Activated CD8-positive, alpha-beta T cell treated with anti-CD3 and anti-CD28 coated beads for 36 hours (primary cell): ENCODE data around the gene LRCOL1. TPM values are rescaled to one million over a fixed set of nuclear protein-coding genes. Genes with fewer than 3 reads are reported as not detected.

Experiments used
- ATAC-seq: fragments of 200-7000 bp; cut with Tn5 transposase; one replicate; pipeline ENCODE4 v1.10.0; 2021; ENCODE audit warnings: mild to moderate bottlenecking, moderate library complexity
- CTCF ChIA-PET: fragments of 350-600 bp; sonication (Branson Sonifier 250); formaldehyde crosslinking; loops from one replicate; lab custom pipeline; 2021; ENCODE audit warnings: antibody characterized with exemption; lab: Charles Lee
- POLR2A ChIA-PET: fragments of 350-600 bp; sonication (Branson Sonifier 250); formaldehyde crosslinking; loops from one replicate; lab custom pipeline; 2021; ENCODE audit warnings: antibody characterized with exemption; lab: Charles Lee
- DNase-seq: peaks from one replicate; pipeline ENCODE4 v3.0.0-alpha.2; 2020
- H3K27ac Mint-ChIP-seq: one replicate; pipeline ENCODE4 v1.8.0; 2021; ENCODE audit warnings: mild to moderate bottlenecking, mixed read lengths
- H3K27me3 Mint-ChIP-seq: one replicate; pipeline ENCODE4 v1.8.0; 2021; ENCODE audit warnings: mixed read lengths
- H3K36me3 Mint-ChIP-seq: one replicate; pipeline ENCODE4 v1.8.0; 2021; ENCODE audit warnings: low read depth, mixed read lengths
- H3K4me1 Mint-ChIP-seq: one replicate; pipeline ENCODE4 v1.8.0; 2021; ENCODE audit warnings: low read depth, mixed read lengths
- H3K4me3 Mint-ChIP-seq: one replicate; pipeline ENCODE4 v1.8.0; 2021; ENCODE audit warnings: mild to moderate bottlenecking, moderate library complexity, mixed read lengths
- H3K9me3 Mint-ChIP-seq: one replicate; pipeline ENCODE4 v1.8.0; 2021; ENCODE audit warnings: mixed read lengths
- intact Hi-C: fragments of 100-400 bp; cut with micrococcal nuclease; formaldehyde crosslinking; loops from one replicate; pipeline ENCODE4 v1.10.0; 2022
- total RNA-seq, 2 experiments: library from RNA; stranded (reverse); gene quantifications; one replicate each; pipeline ENCODE4 v1.2.3, GENCODE V29; 2021
- TF ChIP-seq, protein P1 (sequence below): fragments of 200-600 bp; IDR thresholded peaks from one replicate; pipeline ENCODE4 v1.8.0; 2022; ENCODE audit warnings: antibody characterized with exemption, mild to moderate bottlenecking

Gene LRCOL1
- total RNA-seq, 2 experiments from 2014 or later: not detected

GRCh38 chr12:132593071-132593470 is 17.3 kb downstream of the LRCOL1 start:
- TF ChIP-seq, protein P1, sequence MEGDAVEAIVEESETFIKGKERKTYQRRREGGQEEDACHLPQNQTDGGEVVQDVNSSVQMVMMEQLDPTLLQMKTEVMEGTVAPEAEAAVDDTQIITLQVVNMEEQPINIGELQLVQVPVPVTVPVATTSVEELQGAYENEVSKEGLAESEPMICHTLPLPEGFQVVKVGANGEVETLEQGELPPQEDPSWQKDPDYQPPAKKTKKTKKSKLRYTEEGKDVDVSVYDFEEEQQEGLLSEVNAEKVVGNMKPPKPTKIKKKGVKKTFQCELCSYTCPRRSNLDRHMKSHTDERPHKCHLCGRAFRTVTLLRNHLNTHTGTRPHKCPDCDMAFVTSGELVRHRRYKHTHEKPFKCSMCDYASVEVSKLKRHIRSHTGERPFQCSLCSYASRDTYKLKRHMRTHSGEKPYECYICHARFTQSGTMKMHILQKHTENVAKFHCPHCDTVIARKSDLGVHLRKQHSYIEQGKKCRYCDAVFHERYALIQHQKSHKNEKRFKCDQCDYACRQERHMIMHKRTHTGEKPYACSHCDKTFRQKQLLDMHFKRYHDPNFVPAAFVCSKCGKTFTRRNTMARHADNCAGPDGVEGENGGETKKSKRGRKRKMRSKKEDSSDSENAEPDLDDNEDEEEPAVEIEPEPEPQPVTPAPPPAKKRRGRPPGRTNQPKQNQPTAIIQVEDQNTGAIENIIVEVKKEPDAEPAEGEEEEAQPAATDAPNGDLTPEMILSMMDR: no peak
- H3K27me3 Mint-ChIP-seq: peaks cover 11% of the 10 kb centered on the region
- ATAC-seq (no peak), DNase-seq (no peak)
- peaks cover 7% of the 10 kb centered on the region for H3K4me1 Mint-ChIP-seq
- H3K9me3 Mint-ChIP-seq: no peaks in the 10 kb centered on the region
- intact Hi-C loops: no loop called here
- no peak overlapping the region for H3K27ac Mint-ChIP-seq
- no peaks in the 10 kb centered on the region for H3K36me3 Mint-ChIP-seq
- ChIA-PET POLR2A (no interaction called here), CTCF (interaction anchor here (1.3 to 1.6 kb wide), 2 partner anchors 22 to 32 kb away, joined by 4 to 5 read pairs; no protein-coding TSS in a partner anchor)
- no peak overlapping the region for H3K4me3 Mint-ChIP-seq

- CTCF ChIA-PET: interaction anchor here (1.3 to 1.6 kb wide), 2 partner anchors 22 to 31 kb away, joined by 4 to 5 read pairs; no protein-coding TSS in a partner anchor
- POLR2A ChIA-PET: no interaction called here
- H3K36me3 Mint-ChIP-seq: no peaks in the 10 kb centered on the region
- TF ChIP-seq, protein P1: no peak
- peaks cover 3% of the 10 kb centered on the region for H3K4me1 Mint-ChIP-seq
- H3K27me3 Mint-ChIP-seq: peaks cover 8% of the 10 kb centered on the region
- H3K9me3 Mint-ChIP-seq: no peaks in the 10 kb centered on the region
- intact Hi-C loops: no loop called here
- H3K4me3 Mint-ChIP-seq: no peak overlapping the region
- DNase-seq (no peak), ATAC-seq (no peak)
- H3K27ac Mint-ChIP-seq: no peak overlapping the region
Observed at GRCh38 chr12:132592282-132592970, 18.0 kb downstream of the LRCOL1 start.

DNA sequence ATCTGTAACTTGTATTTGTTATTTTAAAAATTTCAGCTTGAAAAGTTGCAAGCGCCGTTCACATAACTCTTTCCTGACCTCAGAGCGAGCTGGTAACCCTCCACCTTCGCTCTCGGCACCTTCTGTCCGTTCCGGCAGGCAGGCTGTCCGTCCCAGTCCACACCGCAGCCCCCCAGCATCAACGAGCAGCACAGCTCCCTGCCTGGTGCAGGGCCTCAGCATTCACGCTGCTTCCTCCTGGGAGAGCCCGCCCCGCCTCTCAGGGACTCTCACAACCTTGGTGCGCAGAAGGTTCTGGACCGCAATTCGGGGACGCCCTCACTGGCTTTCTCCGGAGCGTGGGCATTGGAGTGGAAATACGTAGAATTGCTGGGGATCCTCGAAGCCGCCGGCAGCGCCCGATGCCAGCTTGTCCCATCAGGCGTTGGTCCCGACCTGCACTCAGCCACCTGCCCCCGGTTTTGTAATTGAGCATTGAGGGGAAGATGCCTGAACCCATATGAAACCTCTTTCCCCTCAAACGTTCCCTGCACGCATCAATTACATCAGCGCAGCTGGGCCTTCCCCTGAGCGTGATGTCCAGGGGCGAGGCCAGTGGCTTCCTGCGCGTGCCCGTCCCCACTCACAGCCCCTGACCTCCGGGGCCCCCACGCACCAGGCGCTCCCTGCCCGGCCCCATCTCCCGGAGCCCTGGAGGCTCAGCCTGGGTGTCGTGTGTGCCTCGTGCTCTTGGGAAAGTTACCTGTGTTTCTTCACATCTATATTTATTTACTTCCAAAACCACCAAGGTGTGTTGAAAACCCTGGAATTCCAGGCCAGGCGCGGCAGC is 19.1 kb downstream of the LRCOL1 start:
- intact Hi-C loops: no loop called here
- CTCF ChIA-PET: no interaction called here
- Mint-ChIP-seq H3K4me3 (no peak overlapping the region), H3K27ac (no peak overlapping the region), H3K9me3 (no peaks in the 10 kb centered on the region), H3K4me1 (no peaks in the 10 kb centered on the region), H3K36me3 (no peaks in the 10 kb centered on the region), H3K27me3 (peaks cover 3% of the 10 kb centered on the region)
- ATAC-seq (no peak), DNase-seq (no peak)
- TF ChIP-seq, protein P1: no peak
- POLR2A ChIA-PET: no interaction called here

DNA sequence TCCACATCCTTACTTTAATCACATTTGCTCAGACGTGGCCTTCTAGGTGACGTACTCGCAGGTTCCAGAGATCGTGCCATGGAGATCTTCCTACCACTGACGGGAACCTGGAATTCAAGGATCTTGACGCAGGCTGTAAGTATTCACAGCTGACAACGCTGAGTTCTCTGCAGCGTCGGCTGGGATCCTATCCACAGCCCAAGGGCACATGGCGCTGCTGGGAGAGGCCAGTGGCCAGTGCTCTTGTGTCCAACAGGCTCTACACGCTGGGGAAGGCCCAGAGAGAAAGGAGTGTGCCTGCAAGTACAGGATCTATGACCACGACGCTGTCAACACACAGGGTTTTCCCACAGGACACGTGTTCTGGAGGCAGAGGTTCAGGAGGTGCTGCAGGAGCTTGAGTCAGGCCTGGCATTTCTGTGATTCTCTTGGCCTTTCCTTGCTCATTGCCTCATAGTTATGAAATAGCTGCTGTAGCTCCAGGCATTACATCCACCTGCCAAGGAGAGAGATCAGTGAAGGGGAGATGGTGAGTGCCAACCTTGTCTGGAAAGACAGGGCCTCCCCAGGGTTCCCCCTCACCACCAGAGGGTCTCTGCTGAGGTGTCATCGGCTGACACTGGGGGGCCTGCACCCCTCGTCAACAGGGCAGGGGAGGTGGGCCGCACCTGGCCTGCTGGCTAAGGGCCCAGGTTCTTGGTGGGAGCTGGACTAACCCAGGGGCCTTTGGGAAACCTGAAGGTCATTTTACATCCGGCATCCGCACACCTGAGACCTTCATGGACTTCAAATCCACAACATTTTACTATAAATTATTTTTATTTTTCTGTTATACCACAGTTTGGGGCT is 21.3 kb downstream of the LRCOL1 start:
- H3K4me3 Mint-ChIP-seq: no peak overlapping the region
- H3K36me3 Mint-ChIP-seq: peaks cover 2% of the 10 kb centered on the region
- H3K4me1 Mint-ChIP-seq: no peaks in the 10 kb centered on the region
- H3K9me3 Mint-ChIP-seq: no peaks in the 10 kb centered on the region
- CTCF ChIA-PET: no interaction called here
- POLR2A ChIA-PET: no interaction called here
- no peak for ATAC-seq
- DNase-seq: no peak
- H3K27me3 Mint-ChIP-seq: no peaks in the 10 kb centered on the region
- TF ChIP-seq, protein P1: no peak
- no peak overlapping the region for H3K27ac Mint-ChIP-seq
- intact Hi-C loops: no loop called here
